Lower leg skin (tissue), 3 donors: Measurements from ENCODE around the gene DOK7.

Experiments used
- POLR2A ChIP-seq, 2 donors: fragments of 450-650 bp; IDR thresholded peaks; one replicate each; pipeline ENCODE4 v1.6.1; 2016 to 2017; ENCODE audit warnings: antibody characterized with exemption in 2 of 2, mild to moderate bottlenecking in 1 of 2, moderate library complexity in 1 of 2
- TF ChIP-seq, protein P1 (sequence below), 3 donors: fragments of 450-650 bp; IDR thresholded peaks; one replicate each; pipeline ENCODE4 v1.5.1; 2016; ENCODE audit warnings: antibody characterized with exemption in 3 of 3, mild to moderate bottlenecking in 3 of 3, moderate library complexity in 2 of 3

DNA sequence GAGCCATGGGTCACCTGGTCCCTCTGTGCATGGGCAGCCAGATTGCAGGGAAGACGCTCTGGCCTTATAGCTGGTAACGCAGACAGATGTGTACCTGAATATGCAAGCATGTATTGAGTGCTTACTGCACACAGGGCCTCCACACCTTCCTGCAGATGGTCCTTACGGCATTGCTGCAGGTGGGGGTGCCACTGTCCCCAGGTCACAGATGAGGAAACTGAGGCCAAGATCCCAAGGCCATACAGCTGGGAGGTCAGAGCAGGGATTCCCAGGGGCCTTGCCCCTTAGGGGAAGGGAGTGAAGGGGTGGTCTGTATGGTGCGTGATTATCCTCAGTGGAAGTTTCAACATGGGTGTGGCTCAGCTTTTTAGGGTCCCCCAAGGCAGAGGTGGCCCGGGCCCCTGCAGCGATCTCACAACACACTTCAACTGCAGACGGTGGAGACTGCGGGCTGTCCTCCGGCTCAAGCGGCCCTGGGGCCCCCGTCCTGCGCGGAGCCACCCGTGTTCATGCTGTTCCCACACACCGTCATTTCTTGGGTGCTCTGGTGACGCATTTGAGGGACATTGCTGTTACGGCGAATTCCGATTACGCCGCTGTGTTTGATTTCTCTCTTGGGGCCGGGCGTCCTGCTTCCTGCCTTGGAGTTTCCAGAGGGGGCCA lies 8.1 kb downstream of the DOK7 start:
- TF ChIP-seq, protein P1, sequence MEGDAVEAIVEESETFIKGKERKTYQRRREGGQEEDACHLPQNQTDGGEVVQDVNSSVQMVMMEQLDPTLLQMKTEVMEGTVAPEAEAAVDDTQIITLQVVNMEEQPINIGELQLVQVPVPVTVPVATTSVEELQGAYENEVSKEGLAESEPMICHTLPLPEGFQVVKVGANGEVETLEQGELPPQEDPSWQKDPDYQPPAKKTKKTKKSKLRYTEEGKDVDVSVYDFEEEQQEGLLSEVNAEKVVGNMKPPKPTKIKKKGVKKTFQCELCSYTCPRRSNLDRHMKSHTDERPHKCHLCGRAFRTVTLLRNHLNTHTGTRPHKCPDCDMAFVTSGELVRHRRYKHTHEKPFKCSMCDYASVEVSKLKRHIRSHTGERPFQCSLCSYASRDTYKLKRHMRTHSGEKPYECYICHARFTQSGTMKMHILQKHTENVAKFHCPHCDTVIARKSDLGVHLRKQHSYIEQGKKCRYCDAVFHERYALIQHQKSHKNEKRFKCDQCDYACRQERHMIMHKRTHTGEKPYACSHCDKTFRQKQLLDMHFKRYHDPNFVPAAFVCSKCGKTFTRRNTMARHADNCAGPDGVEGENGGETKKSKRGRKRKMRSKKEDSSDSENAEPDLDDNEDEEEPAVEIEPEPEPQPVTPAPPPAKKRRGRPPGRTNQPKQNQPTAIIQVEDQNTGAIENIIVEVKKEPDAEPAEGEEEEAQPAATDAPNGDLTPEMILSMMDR (IDR thresholded peaks at IDR 0.05) = no peak
- TF ChIP-seq POLR2A (IDR thresholded peaks at IDR 0.05) = no peak
